GM12872 (cell line): ENCODE results near the gene HACL1.

Experiments
- CTCF ChIP-seq: IDR thresholded peaks from 3 replicates; pipeline ENCODE4 v1.5.1; 2011; ENCODE audit warnings: low read depth, mild to moderate bottlenecking, low read length, moderate library complexity; ENCODE audit not compliant: insufficient read depth

Gene HACL1

GRCh38 chr3:15558581-15558980, 42.8 kb downstream of the HACL1 start:
- TF ChIP-seq CTCF = no peak

- peak; percentile 49; the same call in 2 of the 3 replicates for TF ChIP-seq CTCF
Measured at GRCh38 chr3:15557511-15557946, 43.8 kb downstream of the HACL1 start.

GRCh38 chr3:15556512-15556911, 44.9 kb downstream of the HACL1 start:
- TF ChIP-seq CTCF = no peak

- TF ChIP-seq CTCF = no peak
Measured at GRCh38 chr3:15553749-15554148, 47.6 kb downstream of the HACL1 start.

GRCh38 chr3:15551902-15552301, 49.5 kb downstream of the HACL1 start:
- no peak for TF ChIP-seq CTCF

GRCh38 chr3:15549846-15550245, 51.5 kb downstream of the HACL1 start:
- no peak for TF ChIP-seq CTCF

GRCh38 chr3:15542614-15543013, 58.8 kb downstream of the HACL1 start:
- TF ChIP-seq CTCF = no peak

- TF ChIP-seq CTCF = no peak
Measured at GRCh38 chr3:15541371-15541770, 60.0 kb downstream of the HACL1 start.
